ENCODE results near the gene CYP21A2.

CYP21A2 gene

GRCh38 chr6:32084780-32085179, 46.6 kb downstream of the CYP21A2 start:
- FAIRE-seq: no peak

- no peak for FAIRE-seq
These were observed 47.7 kb downstream of the CYP21A2 start for GRCh38 chr6:32085759-32086459.

- no peak for FAIRE-seq
These were observed 48.7 kb downstream of the CYP21A2 start for GRCh38 chr6:32086661-32087573.

DNA sequence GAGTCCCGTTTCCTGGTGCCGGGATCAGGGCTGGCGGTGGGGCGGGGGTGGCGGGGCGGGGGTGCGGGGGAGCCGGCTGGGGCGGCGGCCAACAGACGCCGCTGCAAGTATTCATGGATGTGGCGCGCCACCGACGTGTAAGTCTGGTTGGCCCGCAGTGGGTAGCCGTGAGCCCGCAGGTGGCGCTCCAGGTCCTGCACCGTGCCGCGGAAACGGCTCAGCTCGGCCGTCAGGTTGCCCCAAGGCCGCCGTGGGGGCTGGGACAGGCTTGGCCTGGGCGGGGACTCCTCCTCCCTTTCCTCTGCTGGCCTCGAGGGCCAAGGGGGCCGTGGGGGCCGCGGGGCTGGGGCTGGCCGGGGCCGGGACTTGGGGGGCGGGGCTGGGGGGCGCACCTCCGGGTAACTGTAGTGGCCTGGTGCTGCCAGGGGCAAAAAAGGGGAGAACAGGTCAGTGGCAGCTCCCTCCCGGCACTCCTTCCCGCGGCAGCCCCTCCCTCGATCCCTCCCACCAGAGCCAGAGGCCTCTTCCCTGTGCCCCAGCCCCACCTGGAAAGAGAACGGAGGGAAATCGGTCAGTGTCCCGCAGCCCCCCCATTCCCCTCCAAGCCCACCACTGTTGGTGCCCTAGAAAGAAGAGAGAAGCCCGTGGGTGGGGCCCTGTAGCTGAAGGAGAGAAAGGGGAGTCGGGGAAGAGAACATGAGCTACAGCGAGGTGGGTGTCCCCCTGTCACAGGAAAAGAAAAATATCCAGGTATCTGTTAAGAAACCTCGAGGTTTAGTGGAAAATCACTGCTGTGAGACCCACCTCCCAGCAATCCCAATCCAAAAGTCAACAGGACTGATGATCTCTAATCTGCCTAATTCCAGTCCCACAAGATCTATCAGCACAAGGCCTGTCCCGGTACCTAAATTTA, 49.6 kb downstream of the CYP21A2 start:
- no peak for FAIRE-seq

DNA sequence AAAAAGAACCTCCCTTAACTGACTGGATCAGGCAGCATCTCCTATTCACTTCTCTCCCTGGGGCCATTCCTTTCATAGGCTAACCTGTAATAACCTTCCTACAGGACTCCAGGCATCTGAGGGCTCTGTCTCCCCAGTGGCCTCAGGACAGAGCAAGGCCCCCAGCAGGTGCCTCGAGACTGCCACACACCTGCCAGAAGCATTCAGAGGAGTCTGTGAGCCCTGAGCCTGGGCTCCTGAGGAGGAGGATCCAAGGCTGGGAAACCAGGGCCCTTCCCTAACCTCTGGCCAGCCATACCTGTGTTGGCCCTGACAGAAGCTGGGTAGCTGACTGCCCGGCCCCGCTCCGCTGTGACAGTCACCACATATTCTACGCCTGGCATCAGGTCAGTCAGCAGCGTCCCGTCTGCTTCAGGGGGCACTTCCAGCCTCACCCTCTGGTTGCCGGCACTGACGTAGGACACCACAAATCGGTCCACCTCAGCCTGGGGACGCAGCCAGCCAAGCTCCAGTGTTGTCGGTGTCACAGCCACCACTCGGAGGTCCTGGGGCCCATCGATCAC, 50.4 kb downstream of the CYP21A2 start:
- no peak for FAIRE-seq

DNA sequence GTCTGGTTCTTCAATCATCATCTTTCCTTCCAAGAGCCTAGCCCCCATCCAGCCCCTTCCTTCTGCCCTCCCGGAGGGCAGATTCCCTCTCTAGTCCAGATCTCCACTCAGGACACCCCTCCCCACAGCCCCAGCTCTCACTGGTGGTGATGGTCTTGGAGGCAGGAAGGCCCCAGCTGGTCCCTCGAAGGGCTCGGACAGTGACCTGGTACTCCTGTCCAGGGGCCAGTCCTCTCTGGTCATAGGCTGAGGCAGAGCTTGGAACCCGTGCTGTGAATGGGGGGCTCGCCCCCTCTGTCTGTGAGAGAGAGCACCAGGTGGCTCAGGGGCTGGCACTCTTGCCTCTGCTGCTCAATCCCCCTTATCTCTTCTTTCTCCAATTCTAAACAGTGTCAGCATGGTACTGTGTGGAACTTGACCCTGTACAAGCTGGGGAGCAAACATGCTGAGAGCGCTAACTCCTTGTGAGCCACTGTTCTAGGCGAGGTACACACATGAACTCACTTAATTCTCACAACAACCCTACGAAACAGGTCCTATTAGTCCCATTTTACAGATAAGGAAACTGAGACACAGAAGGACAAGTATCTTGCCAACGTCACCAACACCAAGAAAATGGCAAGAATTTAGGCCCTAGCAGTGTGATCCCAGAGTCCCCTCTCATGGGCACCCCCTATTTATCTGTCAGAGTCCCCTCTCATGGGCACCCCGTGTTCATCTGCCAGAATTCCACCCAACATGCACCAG, 51.0 kb downstream of the CYP21A2 start:
- FAIRE-seq: no peak

Measured in islet of Langerhans (tissue), 1 donor.